Occipital lobe (tissue), 2 donors: Measurements from ENCODE around the gene PTX3. TPM values are rescaled to one million over a fixed set of nuclear protein-coding genes. Genes with fewer than 3 reads are reported as not detected.

Experiments used
- DNase-seq: peaks from one replicate; lab custom pipeline; 2025; lab: John Stamatoyannopoulos, UW
- total RNA-seq: library from RNA; depleted of rRNA; stranded (reverse); fragments of >200 nt; gene quantifications from one replicate; pipeline ENCODE4 v1.2.3, GENCODE V29; 2014

Gene PTX3
- total RNA-seq, 1 donor from 2014 or later = 10.9 TPM

DNA sequence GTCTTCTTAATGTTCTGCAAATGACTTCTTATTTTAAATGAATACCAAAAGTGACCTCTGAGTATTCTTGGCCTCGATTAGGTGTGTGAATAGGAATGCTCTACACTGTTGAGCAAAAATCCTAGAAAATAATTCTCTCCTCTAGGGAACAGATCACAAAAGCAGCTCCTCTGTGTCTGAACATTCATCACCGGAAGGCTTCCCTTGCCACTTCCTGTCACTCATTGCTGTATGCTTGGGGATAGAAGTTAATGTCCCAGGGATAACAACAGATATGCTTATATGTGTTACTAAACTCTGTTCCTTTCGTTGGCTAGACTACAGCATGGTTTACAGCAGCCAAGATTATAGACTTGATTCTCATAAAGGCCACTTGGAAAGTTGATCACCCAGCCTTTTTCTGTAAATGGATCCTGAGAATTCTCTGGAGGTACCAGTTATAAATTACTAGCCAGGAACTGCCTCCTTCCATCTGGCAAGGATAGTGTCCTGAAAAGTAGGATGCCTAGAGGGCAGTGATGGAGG is 16.0 kb upstream of the PTX3 start:
- DNase-seq = no peak

- DNase-seq = no peak
Measured at GRCh38 chr3:157423337-157423736, 13.3 kb upstream of the PTX3 start.

- no peak for DNase-seq
Measured at GRCh38 chr3:157427901-157428300, 8.7 kb upstream of the PTX3 start.

GRCh38 chr3:157428853-157429252 is 7.8 kb upstream of the PTX3 start:
- no peak for DNase-seq

- no peak for DNase-seq
Measured at GRCh38 chr3:157429708-157430107, 6.9 kb upstream of the PTX3 start.

DNA sequence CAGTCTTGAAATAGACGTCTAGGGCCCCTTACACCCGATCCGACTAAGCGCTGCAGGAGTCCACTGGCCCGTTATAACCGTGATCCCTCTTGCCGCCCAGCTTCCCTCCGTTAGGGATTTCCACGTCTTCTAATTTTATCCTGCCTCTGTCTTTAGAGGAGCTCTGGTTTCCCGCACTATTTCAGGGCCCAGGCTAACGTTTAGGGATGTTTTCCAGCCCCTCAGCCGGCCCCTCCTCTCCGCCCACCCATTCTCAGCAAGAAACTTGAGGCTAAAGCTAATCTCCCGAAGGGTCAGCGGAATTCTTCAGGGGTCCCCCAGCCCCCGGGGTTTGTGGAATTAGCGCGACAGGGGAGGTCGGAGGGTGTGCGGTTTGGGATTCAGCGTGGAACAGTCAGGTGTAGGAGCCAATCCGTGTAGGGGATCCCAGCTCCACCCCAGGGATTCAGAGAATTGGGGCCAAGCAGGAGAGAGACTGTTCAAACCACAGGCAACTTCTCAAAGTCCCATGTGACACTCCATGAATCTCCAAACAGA is 1.6 kb downstream of the PTX3 start:
- no peak for DNase-seq

DNA sequence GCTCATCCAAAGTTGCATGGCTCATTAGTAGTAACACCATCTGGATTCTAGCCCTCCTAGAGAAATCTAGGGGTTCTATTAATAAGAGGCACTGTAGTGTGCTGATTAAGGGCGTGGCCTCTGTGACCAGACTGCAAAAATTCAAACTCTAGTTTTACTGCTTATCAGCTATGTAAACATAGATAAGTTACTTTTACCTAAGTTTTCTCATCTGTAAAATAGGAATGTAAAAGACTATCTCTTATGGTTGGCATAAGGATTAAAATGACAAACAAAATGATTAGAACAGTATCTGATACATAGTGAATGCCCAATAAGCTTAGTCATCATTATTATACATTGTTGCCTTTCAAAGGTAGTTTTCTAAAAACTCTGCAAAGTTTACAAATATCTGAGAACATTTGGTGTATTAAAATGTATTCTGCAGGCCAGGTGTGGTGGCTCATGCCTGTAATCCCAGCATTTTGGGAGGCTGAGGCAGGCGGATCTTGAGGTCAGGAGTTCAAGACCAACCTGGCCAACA is 4.5 kb downstream of the PTX3 start:
- DNase-seq = no peak

DNA sequence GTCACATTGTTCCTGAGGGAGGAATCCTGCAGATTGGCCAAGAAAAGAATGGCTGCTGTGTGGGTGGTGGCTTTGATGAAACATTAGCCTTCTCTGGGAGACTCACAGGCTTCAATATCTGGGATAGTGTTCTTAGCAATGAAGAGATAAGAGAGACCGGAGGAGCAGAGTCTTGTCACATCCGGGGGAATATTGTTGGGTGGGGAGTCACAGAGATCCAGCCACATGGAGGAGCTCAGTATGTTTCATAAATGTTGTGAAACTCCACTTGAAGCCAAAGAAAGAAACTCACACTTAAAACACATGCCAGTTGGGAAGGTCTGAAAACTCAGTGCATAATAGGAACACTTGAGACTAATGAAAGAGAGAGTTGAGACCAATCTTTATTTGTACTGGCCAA is 6.1 kb downstream of the PTX3 start:
- DNase-seq = no peak

DNA sequence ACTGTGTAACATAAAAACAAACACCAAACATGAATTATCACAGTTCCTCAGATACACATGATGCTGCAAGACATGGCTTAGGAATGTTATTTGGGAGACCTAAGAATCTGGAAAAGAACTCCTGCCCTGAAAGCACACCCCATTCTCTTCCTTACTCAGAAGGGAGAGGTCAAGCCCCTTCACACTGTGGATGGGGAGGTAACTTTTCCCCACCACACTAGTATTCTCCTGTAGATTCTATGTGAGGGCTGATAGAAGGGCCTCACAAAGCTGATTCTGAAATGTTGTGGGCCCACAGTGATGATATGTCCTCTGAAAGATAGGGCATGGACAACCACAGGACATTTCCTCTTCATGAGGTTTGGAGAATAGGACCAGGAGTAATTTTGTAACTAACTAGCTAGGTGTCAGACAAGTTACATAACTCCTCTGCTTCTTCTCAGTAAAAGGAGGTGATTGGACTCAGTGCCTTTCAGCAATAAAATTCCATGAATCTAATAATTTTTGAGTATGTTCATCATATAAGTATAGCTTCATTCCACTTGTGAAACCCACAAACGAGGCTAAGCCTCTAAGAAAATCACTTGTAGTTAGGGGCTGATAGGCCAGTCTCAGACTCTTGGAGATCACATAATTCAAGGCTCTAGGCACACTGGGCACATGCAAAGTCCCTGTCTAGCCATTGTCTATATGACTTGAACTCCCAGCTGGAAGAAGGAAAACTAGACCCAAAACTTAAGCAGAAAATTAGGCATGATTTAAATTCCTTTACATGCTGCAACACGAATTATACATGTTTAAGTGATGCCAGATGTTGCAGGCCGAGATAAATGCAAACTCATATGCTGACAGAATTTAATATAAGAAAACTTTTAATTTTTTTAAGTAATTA is 7.5 kb downstream of the PTX3 start:
- no peak for DNase-seq

GRCh38 chr3:157444797-157445184 is 8.1 kb downstream of the PTX3 start:
- no peak for DNase-seq

GRCh38 chr3:157445857-157446256 is 9.2 kb downstream of the PTX3 start:
- DNase-seq = no peak

GRCh38 chr3:157447026-157447694 is 10.5 kb downstream of the PTX3 start:
- DNase-seq = no peak

DNA sequence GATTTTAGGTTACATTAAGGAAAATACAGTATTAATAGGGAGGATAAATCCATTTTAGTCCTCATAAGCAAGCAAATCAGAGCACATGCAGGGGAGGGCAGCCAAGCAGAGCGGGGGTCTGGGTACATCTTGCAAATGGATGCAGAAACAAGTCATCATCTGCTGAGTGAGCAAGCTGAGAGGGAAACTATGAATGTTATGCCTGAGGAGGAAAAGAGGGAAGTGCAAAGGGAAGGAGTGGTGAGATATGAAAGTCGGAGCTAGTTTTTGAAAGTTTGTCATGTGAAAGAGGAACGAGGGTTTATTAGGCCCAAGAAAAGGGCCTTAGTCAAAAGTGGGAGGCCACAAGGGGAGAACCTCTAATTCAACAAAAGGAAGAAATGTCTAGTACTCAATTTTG is 15.4 kb downstream of the PTX3 start:
- no peak for DNase-seq

DNA sequence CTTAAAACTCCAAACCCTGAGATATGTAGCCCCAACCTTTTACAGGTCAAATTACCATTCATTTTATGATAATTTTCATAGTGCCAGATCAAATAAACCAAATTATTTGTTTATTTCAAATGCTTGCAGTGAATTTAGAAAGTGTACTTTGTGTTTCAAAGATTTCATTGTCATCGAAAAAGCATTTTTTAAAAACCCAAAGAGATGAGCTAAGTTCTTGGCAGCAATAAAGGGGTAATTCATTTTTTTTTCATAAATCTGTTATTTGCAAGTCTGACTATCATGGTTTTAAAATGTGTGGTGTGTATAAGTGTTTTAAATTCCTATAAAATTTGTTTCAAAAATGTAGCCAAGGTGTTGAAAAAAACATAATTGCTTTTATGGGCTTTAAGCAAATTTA is 17.2 kb downstream of the PTX3 start:
- DNase-seq = no peak

- no peak for DNase-seq
Measured at GRCh38 chr3:157459706-157460105, 23.1 kb downstream of the PTX3 start.

GRCh38 chr3:157460253-157460652 is 23.6 kb downstream of the PTX3 start:
- DNase-seq = no peak

GRCh38 chr3:157463816-157464215 is 27.2 kb downstream of the PTX3 start:
- no peak for DNase-seq

DNA sequence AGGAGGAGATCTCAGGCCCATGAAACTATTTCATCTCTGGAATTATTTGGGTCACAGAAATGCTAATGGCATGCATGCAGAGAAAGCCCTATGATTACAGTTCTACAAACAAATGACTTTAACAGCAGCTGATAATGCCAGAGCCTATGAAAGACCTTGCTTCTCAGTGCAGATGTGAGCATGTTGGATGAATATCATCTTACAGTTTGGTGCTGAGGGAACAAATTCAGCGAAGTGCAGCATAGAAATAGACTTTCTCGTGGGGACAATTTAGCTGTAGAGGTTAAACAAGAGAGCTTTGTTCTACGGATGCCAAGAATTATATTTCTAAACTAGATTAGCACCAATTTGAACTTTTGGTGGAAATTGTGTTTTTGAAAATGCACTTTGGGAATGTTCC is 27.7 kb downstream of the PTX3 start:
- DNase-seq = no peak

GRCh38 chr3:157465741-157466140 is 29.1 kb downstream of the PTX3 start:
- no peak for DNase-seq

DNA sequence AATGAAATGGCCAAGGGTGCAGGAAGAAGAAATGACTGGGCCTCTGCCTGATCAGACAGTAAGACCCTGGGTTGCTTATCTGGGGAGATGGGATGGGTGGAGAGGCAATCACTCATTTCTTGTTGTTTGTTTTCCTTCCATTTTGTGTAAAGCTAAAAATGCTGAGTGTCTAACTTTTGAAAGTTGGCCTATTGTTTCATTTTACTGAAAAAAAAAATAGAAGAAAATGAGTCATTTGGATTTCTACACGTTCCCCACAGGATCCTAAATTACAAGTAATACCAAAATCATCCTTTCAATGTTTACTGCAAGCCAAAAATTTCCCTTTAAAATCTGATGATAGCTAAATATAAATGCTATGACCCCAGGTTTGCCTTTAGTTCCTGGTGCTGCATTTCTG is 30.6 kb downstream of the PTX3 start:
- DNase-seq = no peak

GRCh38 chr3:157469561-157470294 is 33.1 kb downstream of the PTX3 start:
- DNase-seq = no peak

GRCh38 chr3:157471064-157471463 is 34.4 kb downstream of the PTX3 start:
- no peak for DNase-seq
